Motor neuron (in vitro differentiated cells): ENCODE data around the gene LYSMD3. TPM values are rescaled to one million over a fixed set of nuclear protein-coding genes. Genes with fewer than 3 reads are reported as not detected.
"Not testable (repeated sequence)": the region's sequence is repeated elsewhere in the genome, so short reads cannot be mapped to it uniquely, and the experiment has no call there.

Experiments
- ATAC-seq, 8 experiments: fragments of 200-7000 bp; cut with Tn5 transposase; replicated peaks in 6 of 8; 2 replicates each; pipeline ENCODE4 v1.8.0; 2021; ENCODE audit warnings: mild to moderate bottlenecking in 8 of 8, moderate library complexity in 8 of 8
- H3K27ac ChIP-seq, 2 donors: fragments of 250-450 bp; sonication (Bioruptor Pico); 2 replicates each; pipeline ENCODE4 v1.9.0; 2021; ENCODE audit warnings: antibody characterized with exemption in 2 of 2, mild to moderate bottlenecking in 2 of 2, moderate library complexity in 1 of 2
- H3K4me1 ChIP-seq, 2 donors: fragments of 250-450 bp; sonication (Bioruptor Pico); replicated peaks in 1 of 2; 2 replicates each; pipeline ENCODE4 v1.6.1; 2021; ENCODE audit warnings: antibody characterized with exemption in 2 of 2, mild to moderate bottlenecking in 2 of 2, moderate library complexity in 1 of 2
- H3K4me3 ChIP-seq, 5 donors: fragments of 250-450 bp; sonication (Bioruptor Pico); 2 replicates each; pipeline ENCODE4 v1.9.0; 2021; ENCODE audit warnings: antibody characterized with exemption in 5 of 5, mild to moderate bottlenecking in 5 of 5, moderate library complexity in 4 of 5
- WGBS, 10 experiments: fragments of 450-650 bp; shearing (Covaris generic); methylation state at CpG; one replicate each; pipeline ENCODE4 v1.0.0; 2022; 5-methylcytosine and 5-hydroxymethylcytosine counted together
- in situ Hi-C, 9 experiments: fragments of 400-800 bp; cut with MboI; loops; one replicate each; pipeline ENCODE4 v1.15.0; 2021; ENCODE audit warnings: low sequenced_read_pairs in 9 of 9, low pct_unique_long_range_greater_than_20kb in 2 of 9; ENCODE audit not compliant: unreplicated experiment in 9 of 9
- total RNA-seq, 8 experiments: library from RNA; unstranded; fragments of 300-600 nt; gene quantifications; 2 replicates each; pipeline versions ENCODE4 v1.2.3 to v1.2.4, GENCODE V29; 2022

Gene LYSMD3
- 10 to 100 TPM in 6 of 8 experiments, 1 to 10 TPM in 2; 8.0 to 20.3 (median 12.6) TPM for total RNA-seq

DNA sequence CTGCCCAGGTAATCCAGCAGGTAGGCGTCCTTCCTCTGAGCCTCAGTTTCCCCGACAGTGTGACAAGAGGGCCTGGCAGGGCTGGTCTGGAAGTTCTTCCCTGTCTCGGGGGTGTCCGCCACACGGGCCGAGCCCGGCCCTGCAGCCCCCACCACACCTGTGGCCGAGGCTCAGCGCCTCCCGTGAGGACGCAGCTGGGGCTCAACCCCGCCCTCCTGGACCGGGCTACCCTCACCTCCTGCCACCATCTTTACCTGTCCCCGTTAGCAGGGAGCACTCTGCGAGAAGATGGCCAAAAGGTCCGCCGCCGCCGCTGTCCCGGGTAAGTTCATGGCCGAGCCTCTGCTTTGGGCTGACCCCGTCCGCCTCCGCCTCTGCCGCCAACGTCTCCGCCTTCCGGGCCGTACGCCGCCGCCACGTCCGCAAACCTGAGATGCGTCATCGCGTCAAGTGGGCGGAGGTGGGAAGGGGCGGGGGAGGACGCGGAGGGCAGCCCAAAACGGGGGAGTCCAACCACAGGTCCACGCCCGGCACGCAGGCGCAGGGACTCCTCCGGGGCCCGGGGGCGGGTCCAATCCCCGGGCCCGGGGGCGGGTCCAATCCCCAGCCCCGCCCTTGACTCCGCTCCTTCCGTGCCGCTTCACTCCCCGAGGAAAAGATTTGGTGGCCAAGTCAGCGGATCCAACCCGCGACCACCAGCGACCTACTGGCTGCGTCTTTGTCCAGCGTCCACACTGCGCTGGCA, at the start of gene LYSMD3:
LYSMD3 (minus strand) TSS at position 391 of the 745 bp plus-strand sequence. CDS start 4,295 bp downstream, outside the sequence.
- H3K27ac ChIP-seq = peak within 1 kb of the TSS; percentile 68 to 86
- 0% methylated on average over 1 to 9 of the region's 64 CpGs; no CpG with 5 or more reads in 5 of the 10 experiments for WGBS, 10 experiments
- in situ Hi-C loops = no loop called here
- peaks cover 8 to 25% of the 10 kb centered on the region in 2 donors for H3K4me1 ChIP-seq
- peak; percentile 87 to 95 (median 94) for ATAC-seq
- H3K4me3 ChIP-seq = peak within 1 kb of the TSS; percentile 60 to 88 (median 77)

DNA sequence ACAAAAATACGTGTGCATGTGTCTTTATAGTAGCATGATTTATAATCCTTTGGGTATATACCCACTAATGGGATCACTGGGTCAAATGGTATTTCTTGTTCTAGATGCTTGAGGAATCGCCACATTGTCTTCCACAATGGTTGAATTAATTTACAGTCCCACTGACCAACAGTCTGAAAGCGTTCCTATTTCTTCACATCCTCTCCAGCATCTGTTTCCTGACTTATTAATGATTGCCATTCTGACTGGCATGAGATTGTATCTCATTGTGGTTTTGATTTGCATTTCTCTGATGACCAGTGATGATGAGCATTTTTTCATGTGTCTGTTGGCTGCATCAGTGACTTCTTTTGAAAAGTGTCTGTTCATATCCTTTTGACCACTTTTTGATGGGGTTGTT, 47.2 kb upstream of the LYSMD3 start:
- H3K27ac ChIP-seq, H3K4me3 ChIP-seq, H3K4me1 ChIP-seq, in situ Hi-C loops, ATAC-seq: not testable (repeated sequence)
- WGBS, 10 experiments = 33 to 100% (median 94%) methylated on average over 1 to 2 of the region's 3 CpGs; no CpG with 5 or more reads in 1 of the 10 experiments

- in situ Hi-C loops = no loop called here
- no peak overlapping the region for H3K27ac ChIP-seq
- H3K4me1 ChIP-seq = no peaks in the 10 kb centered on the region
- H3K4me3 ChIP-seq = no peak overlapping the region
- no peak for ATAC-seq
- WGBS, 10 experiments = 18 to 100% (median 91%) methylated on average over 1 to 5 of the region's 5 CpGs; no CpG with 5 or more reads in 2 of the 10 experiments
Measured at GRCh38 chr5:90575712-90576111, 46.3 kb upstream of the LYSMD3 start.

DNA sequence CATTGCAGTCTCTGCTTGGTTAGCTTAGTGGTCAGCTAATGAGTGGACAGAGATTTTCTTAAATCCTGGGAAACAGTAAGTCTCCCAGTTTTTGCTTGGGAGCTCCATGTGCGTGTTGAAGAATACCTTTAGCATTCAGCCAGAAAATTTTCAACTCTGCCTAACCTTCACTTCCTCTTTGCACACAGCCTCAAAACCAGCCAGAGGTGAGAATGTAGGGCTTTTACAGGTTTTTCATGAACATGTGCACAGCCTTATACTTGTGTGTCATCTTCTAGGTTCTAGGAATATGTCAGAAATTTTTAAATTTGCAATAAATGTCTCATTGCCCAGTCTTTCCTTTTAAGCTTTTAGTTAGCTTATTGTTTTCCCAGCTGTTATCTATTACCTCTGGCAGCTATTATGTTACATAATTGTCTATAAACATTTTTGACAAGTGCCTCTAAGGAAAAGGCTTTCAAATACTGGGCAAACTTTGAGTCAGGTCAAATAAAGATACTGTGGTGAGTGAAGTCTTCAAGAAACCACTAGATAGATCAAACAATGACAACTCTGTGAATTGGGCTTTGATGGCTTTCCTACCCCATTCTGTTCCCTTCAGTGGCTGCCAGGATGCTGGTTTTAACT, 41.9 kb upstream of the LYSMD3 start:
- H3K27ac ChIP-seq = no peak overlapping the region
- H3K4me3 ChIP-seq = no peak overlapping the region
- WGBS, 10 experiments = 0 to 92% (median 71%) methylated on average over 1 of the region's 1 CpG; no CpG with 5 or more reads in 3 of the 10 experiments
- in situ Hi-C loops = no loop called here
- peak in 1 of 8 experiments; percentile 31 for ATAC-seq
- no peaks in the 10 kb centered on the region for H3K4me1 ChIP-seq

DNA sequence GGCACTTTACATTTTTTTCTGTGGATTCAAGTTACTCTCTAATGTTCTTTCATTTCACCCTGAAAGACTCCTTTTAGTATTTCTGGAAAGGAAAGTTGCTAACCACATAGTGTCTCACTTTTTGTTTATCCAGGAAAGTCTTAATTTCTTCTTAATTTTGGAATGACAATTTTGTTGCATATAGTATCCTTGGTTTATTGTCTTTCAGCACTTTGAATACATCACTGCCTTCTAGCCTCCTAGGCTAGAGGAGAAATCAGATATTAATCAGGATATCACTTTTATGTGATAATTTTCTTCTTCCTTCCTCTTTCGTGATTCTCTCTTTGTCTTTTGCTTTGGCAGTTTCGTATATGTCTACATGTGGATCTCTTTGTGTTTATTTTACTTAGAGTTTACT, 40.6 kb upstream of the LYSMD3 start:
- ATAC-seq = no peak

DNA sequence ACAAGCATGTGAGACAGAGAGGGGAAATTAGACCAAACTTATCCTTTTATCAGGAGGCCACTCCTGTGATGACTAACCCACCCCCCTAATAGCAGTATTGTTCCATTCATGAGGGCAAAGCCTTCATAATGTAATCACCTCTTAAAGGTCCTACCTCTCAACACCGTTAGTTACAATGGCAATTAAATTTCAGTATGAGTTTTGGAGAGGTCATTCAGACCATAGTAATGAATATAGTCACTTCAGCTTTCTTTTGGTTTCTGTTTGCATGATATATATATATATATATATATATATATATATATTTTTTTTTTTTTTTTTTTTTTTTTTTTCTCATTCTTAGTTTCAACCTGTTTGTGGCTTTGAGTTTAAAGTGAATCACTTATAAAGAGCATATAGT, 39.7 kb upstream of the LYSMD3 start:
- no peak for ATAC-seq
- Histone ChIP-seq H3K4me1 (no peaks in the 10 kb centered on the region), H3K27ac (no peak overlapping the region), H3K4me3 (no peak overlapping the region)
- WGBS, 10 experiments = 0 to 100% (median 88%) methylated on average over 1 of the region's 1 CpG; no CpG with 5 or more reads in 3 of the 10 experiments
- in situ Hi-C loops = no loop called here

More for the DNA sequence above, 40.6 kb upstream of the LYSMD3 start:
- in situ Hi-C loops = no loop called here
- no peak overlapping the region for H3K4me3 ChIP-seq
- no peaks in the 10 kb centered on the region for H3K4me1 ChIP-seq
- H3K27ac ChIP-seq = no peak overlapping the region
- 0 to 100% (median 94%) methylated on average over 1 to 2 of the region's 2 CpGs for WGBS, 10 experiments

- in situ Hi-C loops = no loop called here
- WGBS, 10 experiments = 64 to 100% (median 95%) methylated on average over 2 to 3 of the region's 3 CpGs
- H3K27ac ChIP-seq = no peak overlapping the region
- no peak for ATAC-seq
- H3K4me3 ChIP-seq = no peak overlapping the region
- H3K4me1 ChIP-seq = peaks cover 9 to 30% of the 10 kb centered on the region in 2 donors
Measured at GRCh38 chr5:90565491-90565890, 36.1 kb upstream of the LYSMD3 start.

GRCh38 chr5:90563108-90563507, 33.7 kb upstream of the LYSMD3 start:
- in situ Hi-C loops = no loop called here
- no peak for ATAC-seq
- Histone ChIP-seq H3K4me1 (peaks cover 9 to 30% of the 10 kb centered on the region in 2 donors), H3K27ac (no peak overlapping the region), H3K4me3 (no peak overlapping the region)
- 0 to 44% (median 20%) methylated on average over 1 of the region's 1 CpG; no CpG with 5 or more reads in 2 of the 10 experiments for WGBS, 10 experiments

DNA sequence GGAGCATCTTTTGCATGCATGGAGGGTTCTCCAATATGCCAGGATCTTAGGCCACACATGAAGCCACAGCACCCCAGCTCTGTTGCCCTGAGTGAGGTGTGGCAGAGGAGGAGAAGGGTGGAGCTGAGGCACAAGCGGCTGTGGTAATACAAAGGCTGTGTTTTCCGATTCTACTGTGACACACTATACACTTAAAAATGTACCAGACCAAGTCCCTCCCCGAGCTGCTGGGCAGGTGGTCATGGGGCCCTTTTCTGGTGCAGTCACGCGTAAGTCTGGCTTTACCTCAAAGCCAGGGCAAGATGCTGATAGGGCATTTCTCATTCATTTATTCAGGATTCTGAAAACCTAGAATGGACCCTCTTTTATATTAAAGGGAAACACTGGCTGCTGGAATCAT, 33.0 kb upstream of the LYSMD3 start:
- in situ Hi-C loops = no loop called here
- peaks cover 12 to 30% of the 10 kb centered on the region in 2 donors for H3K4me1 ChIP-seq
- H3K27ac ChIP-seq = peak overlapping the region in 1 of 2 donors; percentile 18
- WGBS, 10 experiments = 10 to 49% (median 28%) methylated on average over 1 to 5 of the region's 5 CpGs; no CpG with 5 or more reads in 2 of the 10 experiments
- H3K4me3 ChIP-seq = peak overlapping the region in 2 of 5 donors; percentile 1 to 3
- ATAC-seq = peak in 1 of 8 experiments; percentile 36

GRCh38 chr5:90561766-90562165, 32.4 kb upstream of the LYSMD3 start:
- Histone ChIP-seq H3K4me1 (peaks cover 13 to 30% of the 10 kb centered on the region in 2 donors), H3K4me3 (no peak overlapping the region), H3K27ac (no peak overlapping the region)
- no peak for ATAC-seq
- 33 to 80% (median 61%) methylated on average over 1 of the region's 1 CpG for WGBS, 10 experiments
- in situ Hi-C loops = no loop called here

GRCh38 chr5:90560771-90561170, 31.4 kb upstream of the LYSMD3 start:
- H3K4me3 ChIP-seq = peak overlapping the region in 1 of 5 donors; percentile 92
- WGBS, 10 experiments = 0 to 67% (median 40%) methylated on average over 1 to 2 of the region's 2 CpGs; no CpG with 5 or more reads in 3 of the 10 experiments
- H3K4me1 ChIP-seq = peaks cover 13 to 30% of the 10 kb centered on the region in 2 donors
- ATAC-seq = no peak
- in situ Hi-C loops = no loop called here
- H3K27ac ChIP-seq = no peak overlapping the region

DNA sequence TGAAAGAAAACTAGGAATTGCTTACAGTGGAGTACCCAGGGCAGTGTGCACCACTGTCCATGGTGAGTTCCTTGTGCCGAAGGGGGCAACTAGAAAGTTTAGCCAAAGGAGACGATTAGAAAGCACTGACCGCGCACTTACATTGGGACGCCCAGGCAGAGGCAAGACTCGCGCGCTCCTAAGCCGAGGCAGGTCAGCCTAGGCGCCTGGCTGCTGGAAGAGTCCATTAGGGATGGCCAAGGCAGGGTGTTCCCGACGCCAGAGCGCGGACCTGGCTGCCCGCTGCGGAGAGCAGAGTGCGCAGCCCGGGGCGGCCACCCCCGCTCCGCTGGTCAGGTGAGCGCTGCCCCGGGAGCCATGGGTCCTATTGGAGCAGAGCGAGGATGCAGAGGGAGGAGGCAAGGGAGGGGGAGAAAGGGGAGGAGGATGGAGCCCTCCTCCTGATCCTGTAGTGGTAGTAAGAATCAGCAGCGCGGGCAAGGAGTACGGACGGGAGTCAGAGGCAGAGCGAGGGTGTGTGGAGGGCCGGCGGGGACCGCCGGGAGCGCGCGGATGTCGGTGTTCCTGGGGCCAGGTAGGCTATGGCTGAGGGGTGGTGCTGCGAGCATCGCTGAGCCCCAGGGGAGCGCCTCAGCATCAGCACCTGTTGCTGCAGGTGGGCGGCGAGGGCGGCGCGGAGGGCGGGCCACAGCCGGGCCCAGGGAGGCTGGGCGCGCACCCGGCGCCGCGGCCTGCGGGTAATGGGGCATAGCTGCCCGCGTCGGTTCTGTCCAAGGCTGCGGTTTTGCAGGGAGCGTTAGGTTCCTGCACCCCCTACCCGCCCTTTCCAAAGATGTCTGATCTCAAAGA, 29.2 kb upstream of the LYSMD3 start, which contains the start of gene ADGRV1:
ADGRV1 (plus strand) TSS at position 454 of the 849 bp plus-strand sequence; CDS start at position 553, 99 bp downstream.
- peak within 1 kb of the TSS in 1 of 2 donors; percentile 40 for H3K27ac ChIP-seq
- WGBS, 10 experiments = 0 to 13% (median 0%) methylated on average over 1 to 9 of the region's 60 CpGs; no CpG with 5 or more reads in 3 of the 10 experiments
- peaks cover 13 to 28% of the 10 kb centered on the region in 2 donors for H3K4me1 ChIP-seq
- in situ Hi-C loops = no loop called here
- peak; percentile 96 to 99 (median 98) for ATAC-seq
- peak within 1 kb of the TSS; percentile 51 to 92 (median 70) for H3K4me3 ChIP-seq
